NCI-H2107 treated with DMSO at 0.1 percent for 48 hours (cell line): ENCODE measurements around the gene TRPM2.
"Not testable (repeated sequence)": the region's sequence is repeated elsewhere in the genome, so short reads cannot be mapped to it uniquely, and the experiment has no call there.

Experiments
- DNase-seq: peaks from one replicate; lab custom pipeline; 2025; ENCODE audit not compliant: unreplicated experiment; lab: John Stamatoyannopoulos, UW

TRPM2 gene

GRCh38 chr21:44351535-44352252 is 1.7 kb upstream of the TRPM2 start:
- DNase-seq, result no peak

- DNase-seq, result no peak
Observed at GRCh38 chr21:44352253-44352860, 1.1 kb upstream of the TRPM2 start.

DNA sequence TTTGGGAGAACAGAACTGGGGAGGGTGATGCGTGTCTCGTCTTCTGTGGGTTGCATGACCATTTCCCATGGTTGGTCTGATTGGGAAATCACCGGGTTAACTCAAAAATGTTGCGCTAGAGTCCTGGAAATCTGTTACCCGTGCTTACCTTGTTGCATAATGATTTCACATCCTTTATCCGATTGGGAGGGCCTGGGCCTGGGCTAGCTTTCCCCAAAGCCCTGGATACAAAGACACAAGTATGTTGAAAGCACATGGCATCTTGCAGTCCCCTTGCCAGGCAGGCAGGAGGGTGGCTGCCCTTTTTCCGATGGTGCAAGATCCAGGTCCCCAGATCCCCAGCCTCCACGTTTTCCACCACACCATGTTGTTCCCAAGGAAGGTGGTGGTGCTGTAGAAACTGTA is 582 bp downstream of the TRPM2 start:
- no peak for DNase-seq

GRCh38 chr21:44354775-44355771 is 1.7 kb downstream of the TRPM2 start:
- no peak for DNase-seq

GRCh38 chr21:44356160-44356559 is 2.7 kb downstream of the TRPM2 start:
- DNase-seq, result no peak

DNA sequence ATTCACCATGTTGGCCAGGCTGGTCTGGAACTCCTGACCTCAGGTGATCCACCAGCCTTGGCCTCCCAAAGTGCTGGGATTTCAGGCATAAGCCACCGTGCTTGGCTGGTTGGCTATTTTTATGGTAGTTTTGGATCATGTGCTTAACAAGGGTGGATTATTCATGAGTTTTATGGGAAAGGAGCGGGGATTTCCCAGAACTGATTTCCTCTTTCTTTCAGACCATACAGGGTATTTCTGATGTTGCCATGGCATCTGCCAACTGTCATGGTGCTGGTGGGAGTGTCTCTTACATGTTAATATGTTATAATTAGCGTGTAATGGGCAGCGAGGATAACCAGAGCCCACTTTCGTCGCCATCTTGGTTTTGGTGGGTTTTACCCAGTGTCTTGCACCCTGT is 3.2 kb downstream of the TRPM2 start:
- no peak for DNase-seq

GRCh38 chr21:44357064-44357837 is 3.8 kb downstream of the TRPM2 start:
- DNase-seq, result no peak

DNA sequence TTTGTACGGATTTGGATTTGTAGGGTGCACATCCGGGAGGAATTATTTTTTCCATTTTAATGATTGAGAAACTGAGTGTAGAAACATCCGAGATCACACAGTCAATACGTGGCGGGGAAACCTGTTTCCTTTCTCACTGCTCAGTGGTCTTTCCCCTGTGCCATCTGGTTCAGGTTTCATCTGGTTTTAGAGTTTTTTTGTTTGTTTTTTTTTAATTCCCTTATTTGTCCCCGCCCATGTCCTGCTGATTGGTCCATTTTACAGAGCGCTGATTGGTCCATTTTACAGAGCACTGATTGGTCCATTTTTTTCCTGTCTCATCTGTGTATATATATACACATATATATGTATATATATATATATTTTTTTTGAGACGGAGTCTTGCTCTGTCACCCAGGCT is 6.0 kb downstream of the TRPM2 start:
- no peak for DNase-seq

DNA sequence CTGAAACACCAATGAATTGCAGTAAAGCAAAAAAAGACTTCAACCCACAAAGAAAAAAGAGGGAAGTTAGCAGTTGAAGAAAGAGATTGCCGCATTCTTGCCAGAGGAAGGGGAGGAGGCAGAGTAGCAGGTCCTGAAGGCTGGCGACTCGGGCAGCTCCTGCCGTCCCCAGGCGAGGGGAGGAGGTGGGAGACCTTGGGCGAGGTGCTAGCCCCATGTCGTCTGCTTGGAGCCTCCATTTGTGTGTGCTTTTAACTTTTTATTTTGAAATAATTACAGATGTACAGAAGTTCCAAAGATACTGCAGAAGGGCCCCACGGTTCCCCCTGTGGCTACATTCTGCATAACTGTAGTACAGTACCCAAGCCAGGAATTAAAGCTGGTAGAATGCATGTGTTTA is 6.7 kb downstream of the TRPM2 start:
- DNase-seq, result no peak

- not testable (repeated sequence) for DNase-seq
Observed at GRCh38 chr21:44361903-44362302, 8.5 kb downstream of the TRPM2 start.

- no peak for DNase-seq
Observed at GRCh38 chr21:44363278-44363677, 9.9 kb downstream of the TRPM2 start.

GRCh38 chr21:44364151-44365053 is 11.0 kb downstream of the TRPM2 start:
- DNase-seq, result no peak

DNA sequence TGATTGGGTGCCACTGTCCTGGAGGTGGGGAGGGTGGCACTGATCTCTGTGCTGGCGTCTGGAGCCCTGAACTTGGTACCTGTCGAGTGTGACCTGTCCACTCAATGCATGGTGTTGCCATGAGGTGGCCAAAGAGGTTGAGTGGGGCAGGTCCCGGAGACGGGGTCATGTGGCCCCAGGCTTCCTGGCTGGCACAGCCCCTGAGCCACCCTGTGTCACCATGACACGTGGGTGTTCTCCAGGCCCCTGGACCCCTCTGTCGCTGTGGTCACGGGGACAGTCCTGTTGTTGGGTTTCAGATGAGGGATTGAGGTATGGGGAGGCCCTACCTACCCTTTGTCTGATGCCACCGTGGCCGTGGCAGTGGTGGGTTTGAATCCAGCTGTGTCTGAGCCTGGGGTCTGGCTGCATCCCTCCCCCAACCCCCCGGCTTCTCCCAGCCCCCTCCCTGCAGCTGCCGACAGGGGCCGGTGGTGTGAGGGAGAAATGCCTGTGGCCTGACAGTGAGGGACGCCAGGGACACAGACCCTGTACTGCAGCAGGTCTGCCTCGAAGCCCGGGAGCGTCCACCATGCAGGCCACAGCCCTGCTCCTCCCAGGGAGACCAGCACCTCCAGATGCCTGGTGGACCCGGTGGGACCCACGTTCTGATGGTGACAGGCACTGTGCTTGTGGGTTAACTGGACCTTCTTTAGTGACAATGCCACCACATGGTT is 12.0 kb downstream of the TRPM2 start:
- no peak for DNase-seq

GRCh38 chr21:44365967-44366585 is 12.7 kb downstream of the TRPM2 start:
- no peak for DNase-seq

GRCh38 chr21:44366586-44367211 is 13.3 kb downstream of the TRPM2 start:
- no peak for DNase-seq

- DNase-seq, result peak; percentile 19
Observed at GRCh38 chr21:44368711-44369446, 15.5 kb downstream of the TRPM2 start.

GRCh38 chr21:44370027-44370735 is 16.8 kb downstream of the TRPM2 start:
- DNase-seq, result peak; percentile 52
